NB4 (cell line): Measurements from ENCODE around the gene C16orf92.
A peak's percentile ranks its signal among the peaks of the same experiment; 100 is the strongest.

Experiments
- MAX ChIP-seq: IDR thresholded peaks from 2 replicates; pipeline ENCODE4 v1.6.1; 2011; ENCODE audit warnings: low read depth, low read length
- POLR2A ChIP-seq: IDR thresholded peaks from 2 replicates; pipeline ENCODE4 v1.6.1; 2011; ENCODE audit warnings: mild to moderate bottlenecking; ENCODE audit not compliant: insufficient read length; ENCODE audit errors: extremely low read depth
- TF ChIP-seq, protein P1 (sequence below): IDR thresholded peaks from one replicate; pipeline ENCODE4 v1.5.1; 2012; ENCODE audit warnings: low read depth, low read length

- TF ChIP-seq, protein P1, sequence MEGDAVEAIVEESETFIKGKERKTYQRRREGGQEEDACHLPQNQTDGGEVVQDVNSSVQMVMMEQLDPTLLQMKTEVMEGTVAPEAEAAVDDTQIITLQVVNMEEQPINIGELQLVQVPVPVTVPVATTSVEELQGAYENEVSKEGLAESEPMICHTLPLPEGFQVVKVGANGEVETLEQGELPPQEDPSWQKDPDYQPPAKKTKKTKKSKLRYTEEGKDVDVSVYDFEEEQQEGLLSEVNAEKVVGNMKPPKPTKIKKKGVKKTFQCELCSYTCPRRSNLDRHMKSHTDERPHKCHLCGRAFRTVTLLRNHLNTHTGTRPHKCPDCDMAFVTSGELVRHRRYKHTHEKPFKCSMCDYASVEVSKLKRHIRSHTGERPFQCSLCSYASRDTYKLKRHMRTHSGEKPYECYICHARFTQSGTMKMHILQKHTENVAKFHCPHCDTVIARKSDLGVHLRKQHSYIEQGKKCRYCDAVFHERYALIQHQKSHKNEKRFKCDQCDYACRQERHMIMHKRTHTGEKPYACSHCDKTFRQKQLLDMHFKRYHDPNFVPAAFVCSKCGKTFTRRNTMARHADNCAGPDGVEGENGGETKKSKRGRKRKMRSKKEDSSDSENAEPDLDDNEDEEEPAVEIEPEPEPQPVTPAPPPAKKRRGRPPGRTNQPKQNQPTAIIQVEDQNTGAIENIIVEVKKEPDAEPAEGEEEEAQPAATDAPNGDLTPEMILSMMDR = peak; percentile 74
- TF ChIP-seq POLR2A (no peak), MAX (no peak)
Measured at GRCh38 chr16:30032083-30032819, 9.3 kb downstream of the C16orf92 start.
